Measurements from ENCODE around the gene ZNF774. TPM values are rescaled to one million over a fixed set of nuclear protein-coding genes. Genes with fewer than 3 reads are reported as not detected.

The ZNF774 gene
- total RNA-seq, 1 experiment from 2014 or later = 2.6 TPM

DNA sequence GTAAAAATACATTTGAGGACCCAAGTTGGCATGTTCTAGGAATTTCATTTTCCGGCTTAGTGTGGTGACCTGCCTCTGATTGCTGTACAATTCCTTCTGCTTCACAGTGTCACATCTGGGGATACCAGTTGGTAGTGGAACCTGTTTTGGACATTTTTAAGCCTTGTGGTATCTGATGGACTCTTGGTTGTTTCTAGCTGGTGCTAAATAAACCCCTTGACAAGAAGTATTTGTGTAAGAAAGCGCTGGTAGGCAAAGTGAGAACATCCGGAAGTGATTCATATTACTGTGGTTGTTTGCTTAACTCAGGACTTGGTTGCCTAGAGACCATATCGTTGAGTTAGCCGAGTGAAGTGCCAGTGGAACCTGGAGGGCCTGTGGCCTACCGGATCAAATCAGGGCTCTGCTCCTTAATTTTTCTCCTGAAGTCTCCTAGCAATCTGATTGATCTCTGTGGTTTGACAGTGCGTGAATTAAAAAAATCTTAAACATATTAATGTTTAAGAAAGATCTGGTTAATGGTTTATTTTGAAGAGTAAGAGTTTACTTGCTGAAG, 48.8 kb downstream of the ZNF774 start:
- Mint-ChIP-seq H3K27me3 (ENCODE audit: insufficient read depth, unreplicated experiment) (no peaks in the 10 kb centered on the region), H3K9me3 (ENCODE audit: unreplicated experiment) (no peaks in the 10 kb centered on the region), H3K4me3 (ENCODE audit: unreplicated experiment) (peak overlapping the region; percentile 52), H3K4me1 (ENCODE audit: insufficient read depth, unreplicated experiment) (peaks cover 30% of the 10 kb centered on the region), H3K27ac (ENCODE audit: low read depth, unreplicated experiment) (peak overlapping the region; percentile 87), H3K36me3 (ENCODE audit: insufficient read depth, unreplicated experiment) (peaks cover 38% of the 10 kb centered on the region)
- ChIA-PET POLR2A (interaction anchor here (0.7 to 9.0 kb wide), 15 partner anchors 9 to 135 kb away, joined by 3 to 159 read pairs (median 11); partner anchors contain the start of genes IQGAP1, NGRN and ZNF774), CTCF (interaction anchor here (0.7 to 1.7 kb wide), 4 partner anchors 13 to 252 kb away, joined by 3 to 10 read pairs (median 4); no protein-coding TSS in a partner anchor)
- DNase-seq (ENCODE audit: unreplicated experiment) = peak; percentile 93
- intact Hi-C loops (cut with micrococcal nuclease) = loop anchor here (1.0 to 2.0 kb wide), 2 partner anchors 13 to 20 kb away; partner anchors contain the start of gene IQGAP1
- no TSS peak for BruUV-seq (replicated peaks)
- TF ChIP-seq CTCF (IDR thresholded peaks at IDR 0.05; ENCODE audit: unreplicated experiment) = no peak

DNA sequence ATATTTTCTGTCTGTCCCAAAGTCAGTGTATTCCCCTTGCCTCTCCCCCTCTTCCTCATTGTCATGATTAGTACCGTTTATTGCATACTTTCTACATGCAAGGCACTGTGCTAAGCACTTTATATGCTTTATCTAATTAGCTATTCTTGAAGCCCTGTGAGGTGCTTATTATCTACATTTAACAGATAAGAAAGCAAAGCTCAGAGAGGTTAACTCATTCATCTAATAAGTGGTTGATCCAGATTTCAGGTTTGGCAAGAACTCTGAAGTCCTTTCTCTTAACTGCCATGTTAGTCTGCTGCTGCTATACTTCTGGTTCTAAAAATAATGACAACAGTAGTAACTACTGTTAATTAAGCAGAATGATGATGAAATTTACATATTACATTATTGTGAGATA, 49.4 kb downstream of the ZNF774 start:
- CTCF ChIA-PET = interaction anchor here (1.5 to 2.0 kb wide), 4 partner anchors 19 to 81 kb away, joined by 4 to 10 read pairs (median 8); no protein-coding TSS in a partner anchor
- peak overlapping the region; percentile 52 for H3K4me3 Mint-ChIP-seq (ENCODE audit: unreplicated experiment)
- peak overlapping the region; percentile 87 for H3K27ac Mint-ChIP-seq (ENCODE audit: low read depth, unreplicated experiment)
- H3K9me3 Mint-ChIP-seq (ENCODE audit: unreplicated experiment) = no peaks in the 10 kb centered on the region
- no TSS peak for BruUV-seq (replicated peaks)
- TF ChIP-seq CTCF (IDR thresholded peaks at IDR 0.05; ENCODE audit: unreplicated experiment) = no peak
- no peak for DNase-seq (ENCODE audit: unreplicated experiment)
- H3K27me3 Mint-ChIP-seq (ENCODE audit: insufficient read depth, unreplicated experiment) = no peaks in the 10 kb centered on the region
- intact Hi-C loops (cut with micrococcal nuclease) = loop anchor here (1.0 to 2.0 kb wide), 2 partner anchors 13 to 19 kb away; partner anchors contain the start of gene IQGAP1
- peaks cover 36% of the 10 kb centered on the region for H3K36me3 Mint-ChIP-seq (ENCODE audit: insufficient read depth, unreplicated experiment)
- POLR2A ChIA-PET = interaction anchor here (0.5 to 9.0 kb wide), 20 partner anchors 10 to 590 kb away, joined by 3 to 159 read pairs (median 7); partner anchors contain the start of genes IQGAP1, NGRN and ZNF774
- H3K4me1 Mint-ChIP-seq (ENCODE audit: insufficient read depth, unreplicated experiment) = peaks cover 31% of the 10 kb centered on the region

- H3K4me3 Mint-ChIP-seq (ENCODE audit: unreplicated experiment) = peak overlapping the region; percentile 52
- intact Hi-C loops (cut with micrococcal nuclease) = loop anchor here (1.0 kb wide), 1 partner anchor 40 kb away; no protein-coding TSS in a partner anchor
- peaks cover 33% of the 10 kb centered on the region for H3K36me3 Mint-ChIP-seq (ENCODE audit: insufficient read depth, unreplicated experiment)
- H3K4me1 Mint-ChIP-seq (ENCODE audit: insufficient read depth, unreplicated experiment) = peaks cover 38% of the 10 kb centered on the region
- H3K27ac Mint-ChIP-seq (ENCODE audit: low read depth, unreplicated experiment) = peak overlapping the region; percentile 87
- ChIA-PET CTCF (interaction anchor here (1.5 to 2.0 kb wide), 4 partner anchors 18 to 82 kb away, joined by 4 to 10 read pairs (median 8); no protein-coding TSS in a partner anchor), POLR2A (interaction anchor here (0.6 to 9.0 kb wide), 21 partner anchors 8 to 591 kb away, joined by 3 to 159 read pairs (median 5); partner anchors contain the start of genes IQGAP1, UNC45A and ZNF774)
- no TSS peak for BruUV-seq (replicated peaks)
- no peaks in the 10 kb centered on the region for H3K9me3 Mint-ChIP-seq (ENCODE audit: unreplicated experiment)
- TF ChIP-seq CTCF (IDR thresholded peaks at IDR 0.05; ENCODE audit: unreplicated experiment) = no peak
- H3K27me3 Mint-ChIP-seq (ENCODE audit: insufficient read depth, unreplicated experiment) = no peaks in the 10 kb centered on the region
- DNase-seq (ENCODE audit: unreplicated experiment) = peak; percentile 93
Observed at GRCh38 chr15:90402223-90402622, 50.1 kb downstream of the ZNF774 start.

DNA sequence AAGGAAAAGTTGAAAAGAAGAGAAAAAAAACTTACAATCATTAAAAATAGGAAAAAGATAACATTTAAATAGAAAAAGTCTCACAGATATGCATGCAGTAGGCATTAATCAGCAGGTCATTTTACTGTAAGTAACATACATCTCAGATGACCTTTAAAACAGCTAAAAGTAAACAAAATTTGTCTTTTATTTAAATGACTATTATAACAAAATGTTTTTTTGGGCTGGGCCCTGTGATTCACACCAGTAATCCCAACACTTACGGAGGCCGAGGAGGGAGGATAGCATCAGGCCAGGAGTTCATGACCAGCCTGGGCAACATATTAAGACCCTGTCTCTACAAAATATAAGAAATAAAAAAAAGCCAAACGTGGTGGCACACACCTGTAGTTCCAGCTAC, 50.7 kb downstream of the ZNF774 start:
- Mint-ChIP-seq H3K27ac (ENCODE audit: low read depth, unreplicated experiment) (peak overlapping the region; percentile 87), H3K9me3 (ENCODE audit: unreplicated experiment) (no peaks in the 10 kb centered on the region), H3K27me3 (ENCODE audit: insufficient read depth, unreplicated experiment) (no peaks in the 10 kb centered on the region), H3K4me3 (ENCODE audit: unreplicated experiment) (peak overlapping the region; percentile 52), H3K36me3 (ENCODE audit: insufficient read depth, unreplicated experiment) (peaks cover 27% of the 10 kb centered on the region), H3K4me1 (ENCODE audit: insufficient read depth, unreplicated experiment) (peaks cover 44% of the 10 kb centered on the region)
- peak; percentile 7 for DNase-seq (ENCODE audit: unreplicated experiment)
- TF ChIP-seq CTCF (IDR thresholded peaks at IDR 0.05; ENCODE audit: unreplicated experiment) = no peak
- no TSS peak for BruUV-seq (replicated peaks)
- intact Hi-C loops (cut with micrococcal nuclease) = loop anchor here (1.0 kb wide), 1 partner anchor 40 kb away; no protein-coding TSS in a partner anchor
- POLR2A ChIA-PET = interaction anchor here (0.6 to 9.0 kb wide), 20 partner anchors 8 to 585 kb away, joined by 3 to 159 read pairs (median 6); partner anchors contain the start of genes IQGAP1, UNC45A and ZNF774
- CTCF ChIA-PET = interaction anchor here (0.6 to 2.0 kb wide), 4 partner anchors 40 to 83 kb away, joined by 4 to 10 read pairs (median 8); no protein-coding TSS in a partner anchor
